PC-9 (cell line): Measurements from ENCODE around the gene DSCAML1. TPM values are rescaled to one million over a fixed set of nuclear protein-coding genes. Genes with fewer than 3 reads are reported as not detected.

Experiments used
- BruUV-seq: library from RNA; stranded (reverse); fragments of 400-500 nt; replicated peaks from 2 replicates; lab custom pipeline; 2021; lab: Mats Ljungman, UMichigan
- CTCF ChIA-PET: fragments of 300-600 bp; sonication (Branson Sonifier 250); formaldehyde crosslinking; loops from one replicate; lab custom pipeline; 2022; ENCODE audit warnings: antibody characterized with exemption; lab: Charles Lee
- POLR2A ChIA-PET: fragments of 300-600 bp; sonication (Branson Sonifier 250); formaldehyde crosslinking; loops from one replicate; lab custom pipeline; 2022; ENCODE audit warnings: antibody characterized with exemption; ENCODE audit not compliant: unreplicated experiment; lab: Charles Lee
- DNase-seq, 2 experiments: peaks; one replicate each; pipeline versions ENCODE4 v3.0.0 to v3.0.0-alpha.2; 2015 to 2022; ENCODE audit warnings: mixed read lengths in 1 of 2
- H2AFZ ChIP-seq: fragments of 200-600 bp; sonication (generic); 2 replicates; pipeline ENCODE4 v1.8.1; 2017; ENCODE audit warnings: antibody characterized with exemption
- H3F3A ChIP-seq: fragments of 200-600 bp; sonication (generic); 2 replicates; pipeline ENCODE4 v1.8.1; 2017; ENCODE audit warnings: antibody characterized with exemption, mild to moderate bottlenecking, low read depth; ENCODE audit not compliant: insufficient read depth
- H3K27ac ChIP-seq: fragments of 200-600 bp; sonication (generic); 2 replicates; pipeline ENCODE4 v1.6.1; 2016; ENCODE audit warnings: mixed run types
- H3K27me3 ChIP-seq: fragments of 200-600 bp; sonication (generic); 2 replicates; pipeline ENCODE4 v1.6.1; 2016; ENCODE audit warnings: low read depth, mixed run types; ENCODE audit not compliant: insufficient read depth
- H3K36me3 ChIP-seq: fragments of 200-600 bp; sonication (generic); 2 replicates; pipeline ENCODE4 v1.6.1; 2016; ENCODE audit warnings: low read depth, mixed run types
- H3K4me1 ChIP-seq: fragments of 200-600 bp; sonication (generic); replicated peaks from 2 replicates; pipeline ENCODE4 v1.6.1; 2016; ENCODE audit warnings: mixed run types; ENCODE audit not compliant: insufficient read depth
- H3K4me2 ChIP-seq: fragments of 200-600 bp; sonication (generic); 2 replicates; pipeline ENCODE4 v1.6.1; 2017; ENCODE audit warnings: mixed run types
- H3K4me3 ChIP-seq: fragments of 200-600 bp; sonication (generic); 2 replicates; pipeline ENCODE4 v1.6.1; 2016; ENCODE audit warnings: mixed run types
- H3K79me2 ChIP-seq: fragments of 200-600 bp; sonication (generic); 2 replicates; pipeline ENCODE4 v1.6.1; 2017; ENCODE audit warnings: low read depth, mixed run types
- H3K9me2 ChIP-seq: fragments of 200-600 bp; sonication (generic); 2 replicates; pipeline ENCODE4 v1.8.1; 2017; ENCODE audit warnings: mild to moderate bottlenecking; ENCODE audit not compliant: insufficient read depth
- H3K9me3 ChIP-seq: fragments of 200-600 bp; sonication (generic); 2 replicates; pipeline ENCODE4 v1.8.1; 2016; ENCODE audit warnings: low read depth; ENCODE audit not compliant: insufficient read depth
- H4K20me1 ChIP-seq: fragments of 200-600 bp; sonication (generic); 2 replicates; pipeline ENCODE4 v1.8.1; 2017; ENCODE audit not compliant: insufficient read depth
- CTCF ChIP-seq: fragments of 200-600 bp; sonication (generic); conservative IDR thresholded peaks from 2 replicates; pipeline ENCODE4 v1.6.1; 2017; ENCODE audit warnings: mixed run types, antibody characterized with exemption, mild to moderate bottlenecking, moderate library complexity
- EZH2 ChIP-seq: fragments of 200-600 bp; sonication (generic); IDR thresholded peaks from 2 replicates; pipeline ENCODE4 v1.8.0; 2017; ENCODE audit warnings: antibody characterized with exemption, low read depth
- intact Hi-C: fragments of 100-400 bp; cut with micrococcal nuclease; formaldehyde crosslinking; loops from one replicate; pipeline ENCODE4 v1.10.0; 2022; ENCODE audit not compliant: unreplicated experiment
- total RNA-seq: library from RNA; stranded (reverse); gene quantifications from 2 replicates; pipeline ENCODE4 v1.2.3, GENCODE V29; 2021

The DSCAML1 gene
- total RNA-seq, 1 experiment from 2014 or later, result not detected

GRCh38 chr11:117575856-117576255, 221.2 kb downstream of the DSCAML1 start:
- no peak overlapping the region for H3K27ac ChIP-seq
- no peaks in the 10 kb centered on the region for H3F3A ChIP-seq
- no peak for TF ChIP-seq EZH2
- TF ChIP-seq CTCF, result no peak
- no peaks in the 10 kb centered on the region for H3K4me1 ChIP-seq
- H3K4me3 ChIP-seq, result no peak overlapping the region
- H3K4me2 ChIP-seq, result no peak overlapping the region
- peaks cover 95% of the 10 kb centered on the region for H3K27me3 ChIP-seq
- CTCF ChIA-PET, result no interaction called here
- H3K79me2 ChIP-seq, result no peaks in the 10 kb centered on the region
- no peak for DNase-seq
- no peak overlapping the region for H2AFZ ChIP-seq
- intact Hi-C loops, result no loop called here
- H4K20me1 ChIP-seq, result no peaks in the 10 kb centered on the region; the same call in 1 of the 2 replicates
- no peaks in the 10 kb centered on the region for H3K9me2 ChIP-seq
- H3K36me3 ChIP-seq, result no peaks in the 10 kb centered on the region
- no peaks in the 10 kb centered on the region for H3K9me3 ChIP-seq
- POLR2A ChIA-PET, result no interaction called here
- BruUV-seq, result no TSS peak

- no peak for TF ChIP-seq EZH2
- TF ChIP-seq CTCF, result no peak
- no peaks in the 10 kb centered on the region for H3K9me2 ChIP-seq
- no peak overlapping the region for H3K4me3 ChIP-seq
- H3K27ac ChIP-seq, result no peak overlapping the region
- intact Hi-C loops, result no loop called here
- ChIA-PET POLR2A (no interaction called here), CTCF (no interaction called here)
- no peaks in the 10 kb centered on the region for H3K9me3 ChIP-seq
- no peaks in the 10 kb centered on the region for H3F3A ChIP-seq
- no peaks in the 10 kb centered on the region for H3K4me1 ChIP-seq
- no peak overlapping the region for H3K4me2 ChIP-seq
- H4K20me1 ChIP-seq, result no peaks in the 10 kb centered on the region; the same call in 1 of the 2 replicates
- DNase-seq, result no peak
- peaks cover 95% of the 10 kb centered on the region for H3K27me3 ChIP-seq
- no TSS peak for BruUV-seq
- H3K79me2 ChIP-seq, result no peaks in the 10 kb centered on the region
- no peak overlapping the region for H2AFZ ChIP-seq
- no peaks in the 10 kb centered on the region for H3K36me3 ChIP-seq
Measured at GRCh38 chr11:117574551-117574950, 222.5 kb downstream of the DSCAML1 start.

DNA sequence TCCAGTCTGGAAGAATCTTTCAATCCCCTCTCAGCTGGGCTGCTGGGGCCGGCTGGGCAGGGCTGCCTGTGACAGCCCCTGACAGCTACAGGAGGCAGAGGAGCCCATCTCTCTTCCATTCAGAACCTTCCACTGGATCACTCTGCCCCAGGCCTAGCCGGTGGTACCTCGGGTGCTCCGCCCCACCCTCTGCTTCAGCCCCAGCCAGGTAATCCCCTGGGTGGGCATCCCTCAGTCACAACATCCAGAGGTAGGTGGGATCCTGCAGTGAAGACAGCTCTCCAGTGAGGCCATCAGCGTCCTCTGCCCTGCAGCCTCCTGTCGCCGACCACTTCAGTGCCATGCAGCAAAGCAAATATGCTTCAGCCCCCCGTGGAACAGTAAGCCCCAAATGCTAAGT, 223.7 kb downstream of the DSCAML1 start:
- no peak overlapping the region for H3K4me3 ChIP-seq
- intact Hi-C loops, result no loop called here
- H3K27me3 ChIP-seq, result peaks cover 89% of the 10 kb centered on the region
- H3K9me3 ChIP-seq, result no peaks in the 10 kb centered on the region
- H3K27ac ChIP-seq, result no peak overlapping the region
- no peak for TF ChIP-seq CTCF
- no peak for TF ChIP-seq EZH2
- H2AFZ ChIP-seq, result no peak overlapping the region
- no peaks in the 10 kb centered on the region for H3K4me1 ChIP-seq
- CTCF ChIA-PET, result interaction anchor here (0.5 kb wide), 1 partner anchor 625 kb away, joined by 7 read pairs; no protein-coding TSS in a partner anchor
- no peak overlapping the region for H3K4me2 ChIP-seq
- no peaks in the 10 kb centered on the region; the same call in 1 of the 2 replicates for H4K20me1 ChIP-seq
- no peak for DNase-seq
- POLR2A ChIA-PET, result no interaction called here
- no peaks in the 10 kb centered on the region for H3K79me2 ChIP-seq
- H3K9me2 ChIP-seq, result no peaks in the 10 kb centered on the region
- no peaks in the 10 kb centered on the region for H3F3A ChIP-seq
- no peaks in the 10 kb centered on the region for H3K36me3 ChIP-seq
- no TSS peak for BruUV-seq
